Endothelial cell of umbilical vein (primary cell): Measurements from ENCODE around the gene ADAMTS17. TPM values are rescaled to one million over a fixed set of nuclear protein-coding genes. Genes with fewer than 3 reads are reported as not detected.

ENCODE experiments used
- BruUV-seq: library from RNA; stranded (reverse); fragments of 400-500 nt; replicated peaks from 2 replicates; lab custom pipeline; 2021; lab: Mats Ljungman, UMichigan
- CTCF ChIA-PET: fragments of 300-600, 350-600 bp; sonication (Branson Sonifier 250); formaldehyde crosslinking; loops from one replicate; lab custom pipeline; 2021; ENCODE audit warnings: antibody characterized with exemption, inconsistent platforms; lab: Charles Lee
- POLR2A ChIA-PET: fragments of 300-600, 350-600 bp; sonication (Branson Sonifier 250); formaldehyde crosslinking; loops from one replicate; lab custom pipeline; 2021; ENCODE audit warnings: antibody characterized with exemption, inconsistent platforms; lab: Charles Lee
- DNase-seq: peaks from one replicate; pipeline ENCODE4 v3.0.0-alpha.2; 2011; ENCODE audit warnings: low read depth, low spot score
- FAIRE-seq: peaks from 2 replicates; lab custom pipeline; 2011; peaks lifted over from hg19 to GRCh38; lab: Jason Lieb, UNC
- H2AFZ ChIP-seq: 2 replicates; pipeline ENCODE4 v1.6.0; 2012; ENCODE audit warnings: low read depth, low read length, control low read depth, inconsistent platforms
- H3K27ac ChIP-seq: 2 replicates; pipeline ENCODE4 v1.5.1; 2011; ENCODE audit warnings: low read depth, mild to moderate bottlenecking, control low read depth, low read length, moderate library complexity; ENCODE audit not compliant: insufficient read depth
- H3K27me3 ChIP-seq, 2 experiments: 2 replicates each; pipeline versions ENCODE4 v1.6.0 to v1.6.1; 2011; ENCODE audit warnings: low read length in 2 of 2, mixed read lengths in 1 of 2; ENCODE audit not compliant: control insufficient read depth in 2 of 2, insufficient read depth in 2 of 2
- H3K36me3 ChIP-seq, 2 experiments: 2 replicates in 1 of 2; 3 replicates in 1 of 2; pipeline ENCODE4 v1.5.1; 2011; ENCODE audit warnings: low read length in 2 of 2, mild to moderate bottlenecking in 1 of 2, moderate library complexity in 1 of 2; ENCODE audit not compliant: control insufficient read depth in 2 of 2, insufficient read depth in 2 of 2; ENCODE audit errors: extremely low read depth in 1 of 2
- H3K4me1 ChIP-seq: 3 replicates; pipeline ENCODE4 v1.5.1; 2011; ENCODE audit warnings: mild to moderate bottlenecking, low read length; ENCODE audit not compliant: control insufficient read depth, insufficient read depth; ENCODE audit errors: extremely low read depth
- H3K4me2 ChIP-seq: 2 replicates; pipeline ENCODE4 v1.6.1; 2011; ENCODE audit warnings: low read length, control low read depth, mixed read lengths; ENCODE audit not compliant: insufficient read depth
- H3K4me3 ChIP-seq, 3 experiments: fragments of 200-600 bp in 1 of 3; sonication (generic), shearing (Covaris generic) in 1 of 3; replicated peaks in 1 of 3; 2 replicates each; pipeline ENCODE4 v1.5.1; 2011 to 2016; ENCODE audit warnings: control low read depth in 3 of 3, low read length in 3 of 3, mild to moderate bottlenecking in 2 of 3, inconsistent platforms in 1 of 3, low read depth in 1 of 3, moderate library complexity in 1 of 3; ENCODE audit not compliant: insufficient read depth in 1 of 3
- H3K79me2 ChIP-seq: 2 replicates; pipeline ENCODE4 v1.6.0; 2012; ENCODE audit warnings: low read length, inconsistent platforms; ENCODE audit not compliant: control insufficient read depth, insufficient read depth
- H3K9ac ChIP-seq: replicated peaks from 2 replicates; pipeline ENCODE3; 2011; ENCODE audit warnings: low read length, control low read depth; ENCODE audit not compliant: insufficient read depth; ENCODE audit errors: extremely low read depth
- H3K9me1 ChIP-seq: replicated peaks from 3 replicates; pipeline ENCODE4 v1.6.0; 2011; ENCODE audit warnings: mild to moderate bottlenecking, low read length; ENCODE audit not compliant: control insufficient read depth, insufficient read depth; ENCODE audit errors: extremely low read depth
- H3K9me3 ChIP-seq: replicated peaks from 2 replicates; pipeline ENCODE4 v1.5.1; 2012; ENCODE audit warnings: low read length, inconsistent platforms; ENCODE audit not compliant: control insufficient read depth, insufficient read depth
- H4K20me1 ChIP-seq: replicated peaks from 2 replicates; pipeline ENCODE3; 2011; ENCODE audit warnings: mild to moderate bottlenecking, low read length; ENCODE audit not compliant: control insufficient read depth, insufficient read depth; ENCODE audit errors: extremely low read depth
- CTCF ChIP-seq, 2 donors: IDR thresholded peaks; 1 replicate in 1 of 2; 2 replicates in 1 of 2; pipeline ENCODE4 v1.5.1; 2011; ENCODE audit warnings: low read length in 2 of 2, mild to moderate bottlenecking in 2 of 2, moderate library complexity in 2 of 2, control low read depth in 1 of 2, inconsistent platforms in 1 of 2, low read depth in 1 of 2; ENCODE audit not compliant: insufficient read depth in 1 of 2; ENCODE audit errors: extremely low read depth in 1 of 2
- EZH2 ChIP-seq: IDR thresholded peaks from 2 replicates; pipeline ENCODE4 v1.6.1; 2012; ENCODE audit warnings: borderline replicate concordance, low read depth, mild to moderate bottlenecking, moderate library complexity, low read length, inconsistent platforms; ENCODE audit not compliant: severe bottlenecking
- FOS ChIP-seq: IDR thresholded peaks from 2 replicates; pipeline ENCODE4 v1.6.1; 2011; ENCODE audit warnings: mild to moderate bottlenecking, low read length, moderate library complexity, borderline replicate concordance; ENCODE audit not compliant: insufficient read depth
- GATA2 ChIP-seq: IDR thresholded peaks from 2 replicates; pipeline ENCODE4 v1.7.0; 2011; ENCODE audit warnings: low read depth, mild to moderate bottlenecking, moderate library complexity, mixed read lengths, low read length; ENCODE audit not compliant: insufficient read length, insufficient read depth
- JUN ChIP-seq: IDR thresholded peaks from 2 replicates; pipeline ENCODE4 v1.6.1; 2011; ENCODE audit warnings: borderline replicate concordance, low read depth; ENCODE audit not compliant: insufficient read length, insufficient read depth
- MAX ChIP-seq: IDR thresholded peaks from 2 replicates; pipeline ENCODE4 v1.6.1; 2011; ENCODE audit not compliant: insufficient read depth, insufficient read length
- MYC ChIP-seq: IDR thresholded peaks from one replicate; pipeline ENCODE4 v1.6.1; 2011; ENCODE audit warnings: mild to moderate bottlenecking, low read depth, low read length
- POLR2A ChIP-seq: IDR thresholded peaks from 2 replicates; pipeline ENCODE4 v1.6.1; 2012; ENCODE audit warnings: low read depth, mild to moderate bottlenecking, control low read depth, low read length
- POLR2AphosphoS5 ChIP-seq: IDR thresholded peaks from 2 replicates; pipeline ENCODE4 v1.6.1; 2012; ENCODE audit warnings: low read depth, mild to moderate bottlenecking, control low read depth, low read length, moderate library complexity; ENCODE audit not compliant: insufficient read depth
- dilution Hi-C: fragments of 300-500 bp; cut with MboI; formaldehyde crosslinking; loops from one replicate; pipeline ENCODE4 v1.15.0; 2019; ENCODE audit warnings: low sequenced_read_pairs; ENCODE audit not compliant: extremely low pct_ligation_motif_present
- intact Hi-C: fragments of 100-400 bp; cut with micrococcal nuclease; formaldehyde crosslinking; loops from one replicate; pipeline ENCODE4 v1.10.0; 2022
- polyA plus RNA-seq, 4 experiments: library from polyadenylated mRNA; depleted of rRNA in 3 of 4; stranded (reverse) in 3 of 4; unstranded in 1 of 4; fragments of >200 nt; gene quantifications; 2 replicates each; pipeline versions ENCODE4 v1.2.1 to v1.2.3, GENCODE V29; 2011 to 2012; ENCODE audit warnings: missing spikeins in 1 of 4
- total RNA-seq: library from RNA; stranded (reverse); gene quantifications from 2 replicates; pipeline ENCODE4 v1.2.3, GENCODE V29; 2021

ADAMTS17 gene
- total and polyA plus RNA-seq, 2 donors (not counting 3 experiments of a cell fraction or from before 2014, with no cell fraction given): 0.12 TPM; not detected in 1

DNA sequence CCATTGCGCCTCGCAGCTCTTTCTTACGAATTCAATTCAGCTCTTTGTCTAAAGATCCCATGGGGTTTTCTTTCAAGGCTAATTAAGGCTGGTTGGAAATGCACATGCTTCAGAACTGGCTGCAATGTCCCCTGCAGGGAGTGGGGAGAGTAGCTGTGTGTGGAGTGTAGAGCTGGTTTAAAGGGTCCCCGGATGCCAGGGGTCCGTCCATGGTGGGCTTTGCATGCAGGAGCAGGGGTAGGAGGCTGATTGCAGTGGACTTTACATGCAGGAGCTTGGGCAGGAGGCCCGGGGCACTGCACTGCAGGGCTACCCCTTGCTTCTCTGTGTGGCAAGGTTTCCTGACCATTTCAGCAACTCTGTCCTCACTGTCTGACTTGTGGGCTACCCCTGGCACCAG lies 346.9 kb downstream of the ADAMTS17 start:
- H3K36me3 ChIP-seq: no peaks in the 10 kb centered on the region
- H2AFZ ChIP-seq: no peak overlapping the region
- DNase-seq (no peak), FAIRE-seq (no peak)
- no peaks in the 10 kb centered on the region for H3K27me3 ChIP-seq
- no peaks in the 10 kb centered on the region for H3K9me1 ChIP-seq
- ChIA-PET CTCF (no interaction called here), POLR2A (no interaction called here)
- no peaks in the 10 kb centered on the region for H3K79me2 ChIP-seq
- BruUV-seq: no TSS peak
- dilution Hi-C loops (no loop called here), intact Hi-C loops (no loop called here)
- no peaks in the 10 kb centered on the region for H3K4me1 ChIP-seq
- no peak overlapping the region for H3K27ac ChIP-seq
- no peaks in the 10 kb centered on the region for H4K20me1 ChIP-seq
- TF ChIP-seq POLR2A: no peak
- no peak for TF ChIP-seq MAX
- TF ChIP-seq POLR2AphosphoS5: no peak
- TF ChIP-seq CTCF (IDR thresholded peaks at IDR 0.05; ENCODE audit: extremely low read depth in 1 of 2, insufficient read depth in 1 of 2, low read depth in 1 of 2, low read length in 2 of 2): no peak
- TF ChIP-seq EZH2: no peak
- TF ChIP-seq GATA2: no peak
- TF ChIP-seq FOS: no peak
- TF ChIP-seq JUN: no peak
- no peak for TF ChIP-seq MYC
- no peak overlapping the region for H3K9ac ChIP-seq
- H3K9me3 ChIP-seq: no peaks in the 10 kb centered on the region
- H3K4me2 ChIP-seq: no peak overlapping the region
- H3K4me3 ChIP-seq: no peak overlapping the region
